NK-92 (cell line): ENCODE results near the gene ZBTB20.

Experiments
- DNase-seq: peaks from one replicate; lab custom pipeline; 2025; ENCODE audit not compliant: unreplicated experiment; lab: John Stamatoyannopoulos, UW

ZBTB20 gene

GRCh38 chr3:115022199-115022598, 124.9 kb downstream of the ZBTB20 start:
- DNase-seq: no peak

GRCh38 chr3:115021061-115021460, 126.0 kb downstream of the ZBTB20 start:
- no peak for DNase-seq

- DNase-seq: no peak
Measured at GRCh38 chr3:115019900-115020299, 127.2 kb downstream of the ZBTB20 start.

GRCh38 chr3:115018694-115019093, 128.4 kb downstream of the ZBTB20 start:
- no peak for DNase-seq

GRCh38 chr3:115007966-115008365, 139.1 kb downstream of the ZBTB20 start:
- DNase-seq: no peak

- no peak for DNase-seq
Measured at GRCh38 chr3:115004201-115005140, 142.6 kb downstream of the ZBTB20 start.

- no peak for DNase-seq
Measured at GRCh38 chr3:114998971-114999579, 148.0 kb downstream of the ZBTB20 start.

GRCh38 chr3:114994554-114995341, 152.3 kb downstream of the ZBTB20 start:
- no peak for DNase-seq

GRCh38 chr3:114985776-114986175, 161.3 kb downstream of the ZBTB20 start:
- no peak for DNase-seq

GRCh38 chr3:114983248-114983647, 163.8 kb downstream of the ZBTB20 start:
- DNase-seq: no peak

- no peak for DNase-seq
Measured at GRCh38 chr3:114974387-114974786, 172.7 kb downstream of the ZBTB20 start.

- no peak for DNase-seq
Measured at GRCh38 chr3:114973536-114973935, 173.6 kb downstream of the ZBTB20 start.

GRCh38 chr3:114967168-114967567, 179.9 kb downstream of the ZBTB20 start:
- no peak for DNase-seq

GRCh38 chr3:114962189-114962588, 184.9 kb downstream of the ZBTB20 start:
- no peak for DNase-seq

- no peak for DNase-seq
Measured at GRCh38 chr3:114958930-114959329, 188.2 kb downstream of the ZBTB20 start.

GRCh38 chr3:114953800-114954199, 193.3 kb downstream of the ZBTB20 start:
- DNase-seq: no peak

- no peak for DNase-seq
Measured at GRCh38 chr3:114953215-114953799, 193.8 kb downstream of the ZBTB20 start.

- no peak for DNase-seq
Measured at GRCh38 chr3:114942773-114943172, 204.3 kb downstream of the ZBTB20 start.

GRCh38 chr3:114941626-114942309, 205.3 kb downstream of the ZBTB20 start:
- DNase-seq: no peak

- DNase-seq: no peak
Measured at GRCh38 chr3:114939920-114940319, 207.2 kb downstream of the ZBTB20 start.

GRCh38 chr3:114933407-114933806, 213.7 kb downstream of the ZBTB20 start:
- DNase-seq: no peak
